ENCODE measurements around the gene ADGRL3.

DNA sequence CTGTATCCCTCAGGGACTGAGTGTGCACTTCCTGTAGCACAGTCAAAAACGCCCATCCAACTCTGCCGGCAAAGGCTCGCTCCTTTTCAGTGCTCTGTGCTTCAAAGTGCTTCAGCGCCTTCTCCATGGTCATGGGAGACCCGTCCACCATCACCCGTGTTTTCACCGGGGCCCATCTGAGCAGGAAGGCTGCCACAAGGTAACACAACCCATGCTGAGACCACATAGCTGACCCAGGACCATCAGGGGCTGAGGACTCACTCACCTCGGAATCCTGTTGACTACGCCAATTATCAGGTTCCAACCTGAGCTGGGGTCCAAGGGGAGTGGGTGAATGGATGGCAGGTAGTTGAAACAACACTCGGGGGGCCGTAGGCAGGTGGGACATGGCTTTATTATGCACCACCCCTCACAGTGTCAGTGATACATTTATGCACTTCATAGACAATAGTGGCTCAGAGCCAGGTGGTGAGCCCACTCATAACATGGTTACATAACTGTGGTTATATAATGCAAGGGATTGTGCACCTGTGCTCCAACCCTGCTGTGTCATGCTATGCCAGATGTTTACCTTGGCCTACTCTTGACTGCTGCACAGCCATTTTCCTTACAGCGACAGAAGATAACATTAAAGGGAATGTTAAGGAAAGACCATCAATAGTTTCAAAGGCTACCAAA, 227.8 kb downstream of the ADGRL3 start:
- no peak for TF ChIP-seq BACH2 (CRISPR knock-in tag; IDR thresholded peaks at IDR 0.05; ENCODE audit: borderline replicate concordance)
- no peak for TF ChIP-seq SNAI2 (CRISPR knock-in tag; IDR thresholded peaks at IDR 0.05)
- TF ChIP-seq ZFP3 (CRISPR knock-in tag; IDR thresholded peaks at IDR 0.05): no peak
- no peak for TF ChIP-seq ARNTL (CRISPR knock-in tag; IDR thresholded peaks at IDR 0.05; ENCODE audit: borderline replicate concordance, low read depth)
- no peak for TF ChIP-seq ZC3H10 (CRISPR knock-in tag; IDR thresholded peaks at IDR 0.05)
- no peak for TF ChIP-seq PATZ1 (CRISPR knock-in tag; IDR thresholded peaks at IDR 0.05; ENCODE audit: borderline replicate concordance)
- TF ChIP-seq ISL1 (CRISPR knock-in tag; IDR thresholded peaks at IDR 0.05): no peak
- TF ChIP-seq CSRNP3 (CRISPR knock-in tag; IDR thresholded peaks at IDR 0.05): no peak
